Forelimb muscle (tissue), 1 donor: Measurements from ENCODE around the gene DCST1. TPM values are rescaled to one million over a fixed set of nuclear protein-coding genes. Genes with fewer than 3 reads are reported as not detected.

Source experiments
- DNase-seq: peaks from one replicate; pipeline ENCODE4 v3.0.0-alpha.2; 2013; ENCODE audit warnings: low read depth
- polyA plus RNA-seq: library from polyadenylated mRNA; unstranded; fragments of 120-200 nt; gene quantifications from one replicate; pipeline ENCODE4 v1.2.1, GENCODE V29; 2013; ENCODE audit not compliant: insufficient read length

Gene DCST1
- polyA plus RNA-seq, 1 donor: 0.09 TPM

GRCh38 chr1:155001675-155002463, 31.8 kb upstream of the DCST1 start:
- DNase-seq: peak; percentile 96

GRCh38 chr1:155002464-155003226, 31.0 kb upstream of the DCST1 start, which contains the start of gene ZBTB7B:
TSS of gene ZBTB7B (plus strand) at chr1:155002802. CDS start at chr1:155014661, 11,859 bp downstream.
- no peak for DNase-seq

- no peak for DNase-seq
These were observed 30.3 kb upstream of the DCST1 start for GRCh38 chr1:155003227-155003765.

DNA sequence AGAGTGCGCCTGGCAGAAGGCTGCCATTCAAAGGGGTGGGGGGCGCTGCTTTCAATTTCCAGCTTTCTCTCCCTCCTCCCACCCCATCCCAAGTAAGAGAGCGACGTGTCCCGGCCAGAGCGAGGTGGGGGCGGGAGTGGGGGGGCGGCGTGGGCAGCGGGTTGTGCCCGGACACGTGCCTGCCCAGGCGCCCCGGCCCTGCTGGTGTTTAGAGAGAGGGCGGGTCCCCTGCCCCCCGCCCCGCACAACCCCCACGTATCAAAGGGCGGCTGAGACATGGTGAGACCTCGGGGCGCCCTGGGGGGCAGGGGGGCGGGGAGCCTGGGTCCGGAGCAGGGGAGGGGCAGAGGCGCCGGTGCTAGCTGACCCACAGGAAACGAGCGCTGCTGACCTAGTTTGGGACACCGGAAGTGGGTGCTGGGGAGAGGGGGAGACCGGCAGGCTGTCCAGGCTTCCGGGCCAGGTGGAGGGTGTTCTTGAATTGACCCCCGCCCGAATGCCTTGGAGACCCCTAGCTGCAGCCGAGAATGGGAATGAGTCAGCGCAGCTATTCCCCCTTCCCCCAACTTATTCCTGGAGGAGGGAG, 29.8 kb upstream of the DCST1 start:
- DNase-seq: no peak

DNA sequence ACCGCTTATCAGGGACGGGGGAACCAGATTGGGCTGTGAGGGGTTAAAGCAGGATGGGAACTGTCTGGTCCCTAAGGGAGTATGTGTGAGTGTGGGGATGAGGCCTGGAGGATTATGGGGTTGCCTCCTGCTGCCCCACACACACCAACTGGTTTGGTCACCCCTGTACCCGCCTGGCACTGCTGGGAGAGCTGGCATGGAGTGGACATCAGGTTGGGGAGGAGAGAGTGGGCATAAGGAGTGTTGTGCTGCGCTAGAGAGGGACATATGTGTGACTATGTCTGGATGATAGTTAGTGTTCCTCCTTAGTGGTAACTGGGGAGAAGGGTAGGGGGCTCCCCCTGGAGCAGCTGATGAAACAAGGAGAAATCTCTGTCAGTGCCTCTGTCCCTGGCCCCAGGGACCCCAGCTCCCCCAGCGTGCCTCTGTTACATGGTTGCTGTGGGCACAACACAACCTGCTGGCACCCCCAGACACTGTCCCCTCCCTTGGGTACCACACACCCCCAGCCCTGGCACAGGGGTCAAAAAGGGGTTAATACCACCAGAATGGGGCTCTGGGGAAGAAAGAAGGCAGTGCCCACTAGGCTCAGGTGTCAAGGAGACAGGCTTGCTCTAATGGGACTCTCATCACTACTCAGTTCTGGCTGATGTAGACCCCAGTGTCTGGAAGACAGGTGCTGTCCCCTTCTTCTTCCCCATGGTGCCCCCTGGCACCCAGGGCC, 29.1 kb upstream of the DCST1 start:
- no peak for DNase-seq

- no peak for DNase-seq
These were observed 28.3 kb upstream of the DCST1 start for GRCh38 chr1:155005076-155006011.

GRCh38 chr1:155006601-155007101, 27.0 kb upstream of the DCST1 start:
- DNase-seq: no peak

DNA sequence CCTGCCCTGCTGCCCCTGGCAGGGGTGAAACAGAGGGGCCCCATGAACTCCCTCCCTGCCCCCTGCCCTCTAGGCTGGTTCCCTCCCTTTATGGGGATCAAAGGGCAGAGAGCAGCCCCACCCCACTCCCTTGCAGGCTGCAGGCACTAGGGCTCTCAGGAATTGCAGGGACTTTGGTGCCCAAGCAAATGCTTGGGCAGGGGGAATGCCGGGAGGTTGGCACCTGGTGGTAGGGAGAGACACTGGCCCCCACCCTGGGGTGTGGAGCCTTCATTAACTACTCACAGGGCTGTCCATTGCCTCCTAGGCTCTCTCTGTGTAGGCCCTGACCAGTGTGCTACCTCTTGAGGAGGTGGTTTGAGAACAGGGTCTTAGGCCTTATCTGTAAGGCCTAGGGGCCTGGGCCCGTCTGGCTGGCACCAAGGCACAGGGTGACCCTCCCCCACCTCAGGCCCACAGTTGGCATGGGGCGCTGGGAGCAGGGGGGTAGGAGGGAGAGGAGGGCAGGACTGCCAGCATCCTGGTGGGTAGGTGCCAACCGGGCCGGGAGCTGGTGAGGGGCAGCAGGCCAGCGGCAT, 26.3 kb upstream of the DCST1 start:
- DNase-seq: no peak

- no peak for DNase-seq
These were observed 25.3 kb upstream of the DCST1 start for GRCh38 chr1:155008015-155008941.

DNA sequence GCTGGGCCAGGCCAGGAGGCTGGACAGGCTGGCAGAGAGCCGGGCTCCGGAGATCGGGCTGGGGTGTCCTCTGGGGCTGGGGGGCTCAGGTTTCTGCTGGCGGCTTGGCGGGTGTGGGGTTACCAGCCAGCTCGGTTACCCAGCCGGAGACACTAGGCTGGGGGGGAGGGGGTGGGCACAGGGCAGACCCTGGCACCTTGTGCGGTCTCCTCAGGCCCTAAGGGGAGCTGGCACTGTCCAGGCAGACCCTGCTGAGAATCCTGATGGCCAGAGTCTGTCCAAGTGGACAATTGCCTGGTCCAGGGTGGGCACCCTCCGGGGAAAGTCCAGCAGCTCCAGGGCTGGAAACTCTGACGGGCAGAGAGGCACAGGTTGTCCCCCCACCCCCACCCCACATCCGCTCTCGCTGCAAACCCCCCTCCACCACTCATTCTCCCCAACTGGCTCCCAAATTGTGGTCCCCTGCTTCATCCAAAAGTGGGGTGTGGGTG, 24.4 kb upstream of the DCST1 start:
- no peak for DNase-seq

DNA sequence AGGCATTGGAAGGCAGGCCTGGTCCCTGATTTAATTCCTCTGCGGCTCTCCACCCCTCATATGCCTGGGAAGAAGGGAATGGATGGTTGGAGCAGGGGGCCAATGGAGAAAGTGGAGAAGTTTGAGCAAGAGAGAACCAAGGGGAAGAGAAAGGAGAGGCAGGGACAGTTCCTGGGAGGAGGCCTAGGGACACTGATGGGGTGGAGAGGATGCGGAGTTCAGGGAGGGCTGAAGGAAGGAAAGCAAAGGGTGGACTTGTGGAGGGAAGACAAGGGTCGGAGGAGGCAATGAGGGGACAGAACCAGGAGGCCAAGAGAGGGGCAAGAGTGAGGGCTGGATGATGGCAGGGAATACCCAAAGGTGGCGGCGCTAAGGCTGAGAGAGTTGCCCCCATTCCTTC, 23.9 kb upstream of the DCST1 start:
- DNase-seq: no peak

DNA sequence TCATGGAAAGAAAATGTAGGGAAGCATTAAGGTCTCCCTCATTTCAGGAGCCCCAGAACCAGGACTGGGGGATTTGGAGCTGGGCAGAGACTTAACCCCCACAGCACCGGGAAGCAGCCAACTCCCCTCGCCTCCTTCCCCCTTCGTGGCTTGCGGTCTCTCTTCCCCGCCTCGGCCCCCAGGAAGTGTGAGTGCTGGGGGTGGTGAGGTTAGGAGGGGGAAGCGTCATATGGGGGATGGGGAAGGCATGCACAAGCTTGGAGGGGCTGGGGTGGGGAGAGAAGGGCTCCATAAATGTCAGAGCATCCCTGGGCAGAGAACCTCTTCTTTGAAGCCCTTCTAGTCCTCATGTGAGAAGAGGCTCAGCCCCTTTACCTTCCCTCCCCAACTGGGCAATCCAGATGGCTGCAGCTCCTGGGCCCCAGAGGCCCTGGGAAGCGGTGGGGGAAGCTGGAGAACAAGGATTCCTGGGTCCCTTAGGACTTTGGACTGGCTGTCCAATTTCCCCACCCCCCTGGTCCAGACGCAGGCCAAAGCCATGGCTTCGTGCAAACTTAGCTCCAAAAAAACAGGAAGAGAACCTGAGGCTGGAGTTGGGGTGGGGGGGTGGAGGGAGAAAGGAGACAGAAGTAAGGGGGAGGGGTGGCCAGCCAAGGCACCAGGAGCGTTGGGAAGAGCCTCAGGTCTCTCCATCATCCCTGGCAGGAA, 23.3 kb upstream of the DCST1 start:
- no peak for DNase-seq

DNA sequence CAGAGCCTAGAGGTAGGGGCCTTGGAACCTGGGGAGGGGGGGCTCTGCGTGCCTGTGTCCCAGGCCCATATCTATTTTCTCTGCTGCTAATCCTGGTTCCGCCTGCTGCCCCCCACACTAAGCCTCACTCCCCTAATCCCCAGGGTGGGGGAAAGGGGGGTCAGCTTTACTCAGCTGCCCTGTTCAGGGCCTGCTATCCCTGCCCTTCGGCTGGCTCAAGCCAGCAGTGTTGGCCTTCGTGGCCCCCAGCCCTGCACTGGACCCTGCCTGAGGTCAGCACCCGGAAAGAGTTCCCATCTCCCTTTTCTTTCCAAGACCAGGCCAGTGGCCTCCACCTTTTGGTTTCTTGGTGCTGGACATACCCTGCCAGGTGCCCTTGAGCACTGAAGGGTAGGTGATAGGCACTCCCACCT, 22.6 kb upstream of the DCST1 start:
- no peak for DNase-seq

DNA sequence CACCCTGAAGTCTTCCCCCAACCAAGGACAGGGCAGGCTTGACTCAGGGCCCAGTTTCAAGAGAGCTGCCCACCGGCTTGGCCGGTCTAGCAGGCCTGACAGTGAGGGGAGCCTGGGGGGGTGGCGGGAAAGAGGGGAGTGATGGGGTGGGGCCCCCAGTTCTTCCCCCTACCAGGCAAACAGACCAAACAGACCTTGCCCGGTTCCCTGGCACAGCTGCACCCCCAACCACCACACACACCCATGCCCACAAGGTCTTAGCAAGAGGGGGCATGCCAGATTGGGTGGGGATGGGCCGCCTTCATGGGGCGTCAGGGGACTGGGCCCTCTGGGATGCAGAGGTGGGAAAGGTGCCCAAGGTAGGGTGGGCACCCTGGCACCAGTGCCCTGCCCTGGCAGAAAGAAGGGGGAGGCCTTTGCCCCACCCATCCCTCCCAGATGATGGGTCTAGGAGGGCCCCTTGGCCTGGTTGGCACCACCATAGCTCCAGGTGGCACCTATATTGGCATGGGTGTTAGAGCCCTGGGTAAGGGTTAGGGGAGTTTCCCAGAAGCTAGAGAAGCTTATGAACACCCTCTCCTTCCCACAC, 22.1 kb upstream of the DCST1 start:
- no peak for DNase-seq

DNA sequence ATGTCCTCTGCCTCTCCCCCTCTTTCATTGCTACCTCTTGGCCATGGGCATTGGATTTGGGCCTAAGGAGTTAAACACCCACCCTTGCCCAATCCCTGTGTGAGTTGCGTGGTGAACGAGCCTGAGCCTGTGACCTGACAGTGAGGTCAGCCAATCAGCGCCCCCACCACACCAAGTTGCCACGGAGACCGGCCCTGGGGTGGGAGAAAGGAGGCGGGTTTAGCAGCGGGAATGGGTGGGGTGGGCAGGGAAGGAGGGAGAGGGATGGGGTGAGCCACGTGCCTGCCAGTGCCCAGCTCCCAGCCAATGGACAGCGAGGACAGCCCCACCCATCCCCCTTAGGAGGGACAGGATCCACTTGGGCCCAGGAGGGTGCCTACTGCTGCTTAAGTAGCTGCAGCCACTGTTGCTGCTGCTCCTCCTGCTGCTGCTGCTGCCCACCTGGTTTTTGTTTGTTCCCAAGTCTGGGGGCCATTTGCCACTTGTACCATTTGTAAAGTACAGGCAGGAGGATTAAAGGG, 21.5 kb upstream of the DCST1 start:
- DNase-seq: no peak

GRCh38 chr1:155012776-155013602, 20.6 kb upstream of the DCST1 start:
- no peak for DNase-seq
